GM04503 (cell line): ENCODE measurements around the gene MS4A5.

Experiments used
- DNase-seq: peaks from one replicate; pipeline ENCODE4 v3.0.0-alpha.2; 2012; ENCODE audit warnings: low read depth

MS4A5 gene

DNA sequence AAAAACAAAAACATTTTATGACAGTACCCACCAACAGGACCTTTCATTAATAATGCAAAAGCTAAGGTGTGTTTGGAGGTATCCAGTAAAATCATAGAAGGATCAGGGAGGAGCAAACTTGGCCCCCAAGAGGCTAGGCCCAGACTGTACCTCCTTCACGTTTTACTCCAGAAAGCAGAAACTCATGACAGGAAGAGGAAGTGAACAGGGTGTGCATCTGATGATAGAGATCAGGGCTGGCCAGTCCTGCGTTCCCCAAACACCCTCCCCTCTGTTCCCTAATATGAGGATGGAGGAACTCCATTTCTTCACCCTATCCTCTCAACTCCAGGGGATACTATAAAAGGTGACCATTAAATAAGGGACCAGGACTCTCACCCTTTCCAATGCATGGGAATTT lies 53.0 kb downstream of the MS4A5 start:
- DNase-seq: no peak

DNA sequence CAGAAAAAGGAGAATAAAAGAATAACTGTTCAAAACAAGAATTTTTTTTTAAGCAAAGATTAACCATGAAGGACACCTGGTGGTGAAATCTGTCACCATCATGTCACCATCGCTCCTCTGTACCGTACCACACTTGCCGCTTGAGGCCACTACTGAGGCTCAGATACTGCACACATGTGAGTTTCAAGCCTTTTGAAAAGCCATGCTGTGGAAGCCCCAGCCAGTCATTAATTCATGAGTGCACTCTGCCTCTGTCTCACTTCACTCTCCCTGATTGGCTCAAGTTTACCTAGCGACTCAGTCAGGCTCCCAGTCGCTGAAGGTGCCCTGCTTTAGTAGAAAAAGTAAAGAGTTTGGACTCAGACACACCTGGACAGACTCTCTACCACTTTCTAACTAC lies 56.6 kb downstream of the MS4A5 start:
- DNase-seq: no peak

DNA sequence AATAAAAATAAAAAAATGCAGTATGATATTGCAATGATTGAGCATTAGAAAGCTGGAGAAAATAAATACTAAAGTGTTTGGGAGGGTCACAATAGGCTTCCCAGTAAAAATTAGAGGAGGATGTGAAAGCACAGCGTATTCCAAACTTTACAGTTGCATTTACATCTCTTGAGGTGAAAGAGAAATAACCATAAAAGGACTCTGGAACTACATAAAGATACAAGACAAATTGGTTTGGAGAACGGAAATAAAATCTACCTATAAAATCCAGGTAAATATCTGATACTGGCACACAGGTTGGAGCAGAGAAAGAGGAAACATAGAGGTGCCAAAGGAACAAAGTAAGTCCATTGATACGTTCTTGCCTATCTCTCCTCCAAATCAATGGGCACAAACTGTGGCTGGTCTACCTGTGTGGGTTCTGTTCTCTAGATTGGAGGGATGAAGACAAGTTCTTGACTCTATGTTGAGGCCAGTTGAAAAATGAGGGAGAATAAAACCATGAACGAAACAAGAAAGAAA lies 63.2 kb downstream of the MS4A5 start, which contains the start of gene MS4A12:
Gene MS4A12 (plus strand): TSS at position 291 of the 522 bp plus-strand sequence. CDS start 4,541 bp downstream, outside the sequence.
- no peak for DNase-seq

DNA sequence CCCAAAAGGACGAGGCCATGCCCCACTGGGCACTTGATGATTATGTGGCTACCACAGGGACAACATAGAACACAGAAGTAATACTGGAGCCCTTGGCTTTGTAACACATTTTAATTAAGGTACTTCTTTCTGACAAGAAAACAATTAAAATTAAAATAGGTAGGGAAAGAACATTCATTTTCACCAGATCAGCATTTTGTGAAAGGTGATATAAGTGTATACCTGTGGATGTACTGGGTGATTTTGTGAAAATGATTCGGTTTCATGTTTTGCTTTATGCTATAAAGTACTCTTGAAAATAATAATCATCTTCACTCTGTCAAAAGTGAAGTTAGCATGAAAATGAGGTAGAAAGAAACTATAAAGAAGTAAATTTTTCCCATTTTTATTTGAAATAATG lies 64.1 kb downstream of the MS4A5 start:
- DNase-seq: no peak
